ENCODE results near the gene RRAS2. TPM values are rescaled to one million over a fixed set of nuclear protein-coding genes. Genes with fewer than 3 reads are reported as not detected.

RRAS2 gene
- total RNA-seq, 1 experiment from 2014 or later, result 158 TPM

DNA sequence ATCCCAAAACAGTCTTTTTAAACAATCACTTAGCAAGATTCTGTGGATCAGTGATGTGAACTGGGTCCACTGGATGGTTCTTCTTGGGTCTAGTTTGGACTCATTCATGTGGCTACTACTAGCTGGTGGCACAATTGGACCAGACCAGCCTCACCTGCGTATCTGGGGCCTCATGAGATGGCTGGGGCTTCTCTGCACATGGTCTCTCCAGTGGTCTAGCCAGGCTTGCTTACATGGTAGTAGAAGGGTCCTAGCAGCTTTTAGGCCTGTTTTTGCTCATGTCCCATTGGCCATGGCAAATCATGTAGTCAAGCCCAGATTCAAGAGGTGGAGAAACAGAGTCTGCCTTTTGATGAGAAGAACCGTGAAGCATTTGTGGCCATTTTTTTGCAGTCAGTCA is 94.0 kb downstream of the RRAS2 start:
- Histone ChIP-seq H2AK5ac (ENCODE audit: insufficient read length, low read length) (no peak overlapping the region), H3K23ac (ENCODE audit: insufficient read length, low read depth, low read length) (no peak overlapping the region), H3K27me3 (ENCODE audit: insufficient read depth, low read length) (no peaks in the 10 kb centered on the region), H3K9me3 (ENCODE audit: control insufficient read depth, low read depth, low read length) (no peaks in the 10 kb centered on the region), H3K4me2 (ENCODE audit: insufficient read depth, insufficient read length, low read length) (no peak overlapping the region), H3K18ac (ENCODE audit: insufficient read length, low read depth, low read length) (no peak overlapping the region), H3K56ac (ENCODE audit: insufficient read length, low read depth, low read length) (no peak overlapping the region), H4K8ac (replicated peaks; ENCODE audit: insufficient read length, low read depth, low read length) (no peak overlapping the region), H3K23me2 (ENCODE audit: insufficient read length, low read depth, low read length, poor library complexity, severe bottlenecking) (no peaks in the 10 kb centered on the region), H2BK15ac (ENCODE audit: low read depth, low read length) (no peak overlapping the region), H3K27ac (ENCODE audit: insufficient read length, low read depth, low read length) (no peak overlapping the region), H3K4me1 (ENCODE audit: insufficient read depth, low read length) (no peaks in the 10 kb centered on the region), H3T11ph (ENCODE audit: low read length) (no peak overlapping the region), H2BK12ac (ENCODE audit: insufficient read length, low read depth, low read length) (no peak overlapping the region), H3K79me2 (ENCODE audit: insufficient read depth, low read length) (no peaks in the 10 kb centered on the region), H4K5ac (ENCODE audit: insufficient read length, low read depth, low read length) (no peak overlapping the region), H3K4ac (ENCODE audit: low read depth, low read length) (no peak overlapping the region), H2BK120ac (ENCODE audit: low read depth, low read length, poor library complexity, severe bottlenecking) (no peak overlapping the region), H3K9ac (ENCODE audit: extremely low read depth, insufficient read length, low read length) (no peak overlapping the region), H4K91ac (ENCODE audit: insufficient read length, low read depth, low read length) (no peak overlapping the region), H3K79me1 (ENCODE audit: insufficient read depth, low read depth, low read length, poor library complexity, severe bottlenecking) (no peaks in the 10 kb centered on the region), H2BK5ac (ENCODE audit: insufficient read length, low read length) (no peak overlapping the region), H3K14ac (ENCODE audit: insufficient read depth, low read length) (no peak overlapping the region), H2AFZ (ENCODE audit: low read length) (no peak overlapping the region), H4K20me1 (ENCODE audit: control insufficient read depth, insufficient read depth, insufficient read length) (no peaks in the 10 kb centered on the region), H2BK20ac (ENCODE audit: low read depth, low read length, poor library complexity, severe bottlenecking) (no peak overlapping the region)
- no peak overlapping the region for H3K4me3 Mint-ChIP-seq
- no peak overlapping the region for H3K27ac Mint-ChIP-seq
- whole genome bisulfite sequencing (ENCODE audit: extremely low coverage, insufficient read length, low lambda C conversion rate), result no CpG with 5 or more reads among the region's 2 CpGs
- H3K9me3 Mint-ChIP-seq, result peaks cover 16 to 39% of the 10 kb centered on the region in 2 experiments; a peak in 4 of 5 replicates
- H3K36me3 Mint-ChIP-seq (ENCODE audit: insufficient read depth in 1 of 3, low read depth in 3 of 3), result peaks cover 30 to 60% (median 45%) of the 10 kb centered on the region in 3 experiments
- H3K27me3 Mint-ChIP-seq (ENCODE audit: low read depth), result peaks cover 5% of the 10 kb centered on the region
- no peak for DNase-seq
- no peaks in the 10 kb centered on the region; a peak in 1 of 4 replicates for H3K4me1 Mint-ChIP-seq
- TF ChIP-seq, protein P1, sequence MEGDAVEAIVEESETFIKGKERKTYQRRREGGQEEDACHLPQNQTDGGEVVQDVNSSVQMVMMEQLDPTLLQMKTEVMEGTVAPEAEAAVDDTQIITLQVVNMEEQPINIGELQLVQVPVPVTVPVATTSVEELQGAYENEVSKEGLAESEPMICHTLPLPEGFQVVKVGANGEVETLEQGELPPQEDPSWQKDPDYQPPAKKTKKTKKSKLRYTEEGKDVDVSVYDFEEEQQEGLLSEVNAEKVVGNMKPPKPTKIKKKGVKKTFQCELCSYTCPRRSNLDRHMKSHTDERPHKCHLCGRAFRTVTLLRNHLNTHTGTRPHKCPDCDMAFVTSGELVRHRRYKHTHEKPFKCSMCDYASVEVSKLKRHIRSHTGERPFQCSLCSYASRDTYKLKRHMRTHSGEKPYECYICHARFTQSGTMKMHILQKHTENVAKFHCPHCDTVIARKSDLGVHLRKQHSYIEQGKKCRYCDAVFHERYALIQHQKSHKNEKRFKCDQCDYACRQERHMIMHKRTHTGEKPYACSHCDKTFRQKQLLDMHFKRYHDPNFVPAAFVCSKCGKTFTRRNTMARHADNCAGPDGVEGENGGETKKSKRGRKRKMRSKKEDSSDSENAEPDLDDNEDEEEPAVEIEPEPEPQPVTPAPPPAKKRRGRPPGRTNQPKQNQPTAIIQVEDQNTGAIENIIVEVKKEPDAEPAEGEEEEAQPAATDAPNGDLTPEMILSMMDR (conservative IDR thresholded peaks at IDR 0.05), result no peak

Measured in H9 (cell line).